IPS-18c (cell line): Measurements from ENCODE around the gene ENC1.

Experiments used
- H3K4me3 ChIP-seq: 2 replicates; pipeline ENCODE4 v1.7.0; 2013; ENCODE audit warnings: low read depth, mild to moderate bottlenecking, low read length, moderate library complexity; ENCODE audit not compliant: insufficient read depth
- H3K9me3 ChIP-seq: one replicate; pipeline ENCODE4 v1.6.1; 2013; ENCODE audit warnings: mild to moderate bottlenecking, low read length, moderate library complexity; ENCODE audit not compliant: control insufficient read depth, insufficient read depth

The ENC1 gene

GRCh38 chr5:74595143-74595925, 45.2 kb downstream of the ENC1 start:
- peaks cover 2% of the 10 kb centered on the region for H3K9me3 ChIP-seq
- no peak overlapping the region for H3K4me3 ChIP-seq

DNA sequence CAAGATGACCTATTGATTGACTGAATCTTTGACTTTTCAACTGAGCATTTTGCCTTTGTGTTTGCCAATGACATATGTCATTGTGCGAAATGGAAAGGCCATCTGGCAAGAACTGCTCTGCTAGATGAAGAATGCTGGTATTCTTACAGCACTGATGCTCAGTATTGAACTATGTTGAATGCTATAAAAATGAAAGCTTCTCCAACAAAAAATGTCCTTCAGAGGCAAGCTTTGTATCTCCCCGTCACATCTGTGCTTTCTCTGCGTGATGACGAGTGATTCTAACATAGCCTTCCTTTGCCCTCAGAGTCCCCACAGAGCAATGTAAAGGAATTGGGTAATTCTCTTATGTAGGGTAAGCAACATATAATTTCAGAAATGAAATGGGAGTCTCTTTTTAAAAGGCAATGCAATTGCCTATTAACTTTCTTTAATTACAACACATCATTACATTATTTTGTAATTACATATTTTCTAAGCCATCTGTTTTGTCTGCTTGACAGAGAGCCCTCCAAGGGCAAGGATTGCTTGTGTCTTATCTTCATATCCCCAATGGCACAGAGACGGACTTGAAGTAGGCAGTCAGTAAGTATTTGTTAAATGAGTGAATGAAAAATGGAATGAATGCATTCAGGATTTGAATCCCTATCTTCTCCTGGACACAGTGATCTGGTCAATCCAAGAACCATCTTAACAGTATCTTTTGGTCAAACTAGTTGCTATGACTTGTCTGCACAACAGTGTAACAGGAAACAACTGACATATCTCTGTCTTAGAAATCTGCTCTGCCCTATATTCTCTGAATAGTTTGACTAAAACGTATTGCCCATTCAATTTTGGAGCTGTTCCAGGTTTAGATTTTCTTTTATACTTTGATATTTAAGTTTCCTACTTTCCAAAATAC, 46.1 kb downstream of the ENC1 start:
- H3K4me3 ChIP-seq, result no peak overlapping the region
- H3K9me3 ChIP-seq, result peaks cover 2% of the 10 kb centered on the region

- peaks cover 2% of the 10 kb centered on the region for H3K9me3 ChIP-seq
- H3K4me3 ChIP-seq, result no peak overlapping the region
Observed at GRCh38 chr5:74589204-74590056, 51.1 kb downstream of the ENC1 start.

- H3K9me3 ChIP-seq, result peaks cover 2% of the 10 kb centered on the region
- no peak overlapping the region for H3K4me3 ChIP-seq
Observed at GRCh38 chr5:74588415-74588814, 52.1 kb downstream of the ENC1 start.

DNA sequence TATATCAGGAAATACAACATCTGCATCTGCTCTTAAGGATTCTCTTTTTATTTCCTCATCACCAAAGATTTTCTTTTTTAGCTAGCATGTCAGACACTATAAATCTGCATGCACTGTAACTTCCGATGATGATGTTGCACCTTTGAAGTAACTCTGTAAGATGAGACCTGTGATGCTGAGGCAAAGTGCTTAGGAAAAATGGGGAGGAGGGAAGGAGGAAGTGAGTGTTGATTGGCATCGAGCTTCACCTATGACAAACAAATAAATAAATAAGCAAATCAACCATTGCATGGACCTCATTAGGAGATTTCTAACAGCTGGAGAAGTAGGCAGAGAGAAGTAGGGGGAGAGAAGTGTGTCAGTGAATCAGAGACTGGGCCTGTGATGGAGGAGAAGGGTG, 52.6 kb downstream of the ENC1 start:
- H3K9me3 ChIP-seq, result peaks cover 2% of the 10 kb centered on the region

GRCh38 chr5:74587300-74587699, 53.2 kb downstream of the ENC1 start:
- H3K9me3 ChIP-seq, result peaks cover 2% of the 10 kb centered on the region
- no peak overlapping the region for H3K4me3 ChIP-seq

More for the DNA sequence above, 52.6 kb downstream of the ENC1 start:
- H3K4me3 ChIP-seq, result no peak overlapping the region

- Histone ChIP-seq H3K4me3 (no peak overlapping the region), H3K9me3 (peaks cover 2% of the 10 kb centered on the region)
Observed at GRCh38 chr5:74586856-74587255, 53.7 kb downstream of the ENC1 start.

- no peak overlapping the region for H3K4me3 ChIP-seq
- no peaks in the 10 kb centered on the region for H3K9me3 ChIP-seq
Observed at GRCh38 chr5:74582853-74583252, 57.7 kb downstream of the ENC1 start.

DNA sequence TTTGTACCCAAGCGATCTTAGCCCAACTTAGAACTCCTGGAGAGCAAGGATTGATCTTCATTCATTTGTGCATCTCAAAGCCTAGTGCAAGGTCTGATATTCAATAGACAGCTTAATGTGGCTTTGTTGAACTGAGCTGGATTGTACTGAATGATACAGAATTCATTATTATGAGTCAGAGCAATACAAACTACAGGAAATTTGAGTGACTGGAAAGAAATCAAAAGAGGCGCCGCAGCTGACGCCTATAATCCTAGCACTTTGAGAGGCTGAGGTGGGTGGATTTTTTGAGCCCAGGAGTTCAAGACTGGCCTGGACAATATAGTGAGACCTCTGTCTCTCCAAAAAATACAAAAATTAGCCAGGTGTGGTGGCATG, 58.6 kb downstream of the ENC1 start:
- H3K9me3 ChIP-seq, result no peaks in the 10 kb centered on the region

DNA sequence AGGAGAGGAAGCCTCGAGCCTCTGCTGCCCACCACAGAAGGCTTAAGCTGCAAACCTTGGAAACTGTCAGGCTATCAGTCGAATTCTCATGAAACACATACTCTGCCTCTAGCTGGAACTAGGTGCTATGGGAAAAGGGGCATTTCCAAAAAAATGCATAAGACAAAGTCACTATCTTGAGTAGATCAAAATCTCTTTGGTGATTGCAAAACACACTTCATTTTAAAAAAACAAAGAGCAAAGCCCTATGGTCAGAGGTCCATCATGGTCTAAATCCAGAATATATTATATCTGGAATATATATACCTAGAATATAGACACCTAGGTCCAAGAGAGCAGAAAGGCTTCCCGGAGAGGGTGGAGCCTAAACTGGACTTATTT, 59.8 kb downstream of the ENC1 start:
- no peak overlapping the region for H3K4me3 ChIP-seq
- H3K9me3 ChIP-seq, result no peaks in the 10 kb centered on the region

More for the DNA sequence above, 58.6 kb downstream of the ENC1 start:
- no peak overlapping the region for H3K4me3 ChIP-seq

DNA sequence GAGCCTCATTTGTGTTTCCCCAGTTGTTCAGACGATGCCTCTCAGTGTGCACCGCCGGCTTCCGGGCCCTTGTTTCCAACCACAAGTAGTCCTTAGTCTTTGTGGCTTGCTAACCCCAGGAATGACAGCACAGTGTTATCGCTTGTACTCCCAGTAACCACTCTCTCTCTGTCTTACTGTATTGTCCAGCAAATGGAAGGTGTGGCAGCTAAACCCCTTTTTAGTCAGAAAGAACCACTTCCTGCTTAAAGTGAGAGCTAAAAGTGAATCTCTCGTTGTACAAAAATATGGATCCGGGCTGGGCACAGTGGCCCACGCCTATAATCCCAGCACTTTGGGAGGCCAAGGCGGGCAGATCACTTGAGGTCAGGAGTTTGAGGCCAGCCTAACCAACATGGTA, 61.3 kb downstream of the ENC1 start:
- Histone ChIP-seq H3K9me3 (no peaks in the 10 kb centered on the region), H3K4me3 (no peak overlapping the region)

GRCh38 chr5:74578356-74579044, 62.0 kb downstream of the ENC1 start:
- no peak overlapping the region for H3K4me3 ChIP-seq
- H3K9me3 ChIP-seq, result no peaks in the 10 kb centered on the region
